Liver (tissue), 9 donors: ENCODE results near the gene RGS3. TPM values are rescaled to one million over a fixed set of nuclear protein-coding genes. Genes with fewer than 3 reads are reported as not detected.

Experiments used
- DNase-seq: peaks from one replicate; pipeline ENCODE4 v3.0.0-alpha.2; 2017; ENCODE audit warnings: low spot score
- H3K27ac ChIP-seq, 2 donors: one replicate each; pipeline ENCODE4 v1.7.0; 2013; ENCODE audit warnings: inconsistent platforms in 2 of 2, low read length in 2 of 2, control low read depth in 1 of 2, low read depth in 1 of 2, mild to moderate bottlenecking in 1 of 2
- H3K27me3 ChIP-seq, 4 donors: one replicate each; pipeline versions ENCODE4 v1.6.1 to v1.7.0; 2013; ENCODE audit warnings: low read length in 3 of 4, inconsistent platforms in 1 of 4, mild to moderate bottlenecking in 1 of 4, moderate library complexity in 1 of 4; ENCODE audit not compliant: control insufficient read depth in 4 of 4, insufficient read depth in 4 of 4
- H3K36me3 ChIP-seq, 4 donors: one replicate each; pipeline versions ENCODE4 v1.6.1 to v1.7.0; 2013; ENCODE audit warnings: low read length in 3 of 4, mild to moderate bottlenecking in 3 of 4, low read depth in 1 of 4, moderate library complexity in 1 of 4; ENCODE audit not compliant: control insufficient read depth in 4 of 4, insufficient read depth in 3 of 4
- H3K4me1 ChIP-seq, 4 donors: one replicate each; pipeline versions ENCODE4 v1.6.1 to v1.7.0; 2013; ENCODE audit warnings: low read length in 3 of 4, mild to moderate bottlenecking in 3 of 4, moderate library complexity in 1 of 4; ENCODE audit not compliant: control insufficient read depth in 4 of 4, insufficient read depth in 4 of 4
- H3K4me3 ChIP-seq, 3 donors: one replicate each; pipeline versions ENCODE4 v1.6.1 to v1.7.0; 2013; ENCODE audit warnings: low read length in 3 of 3, control low read depth in 1 of 3, low read depth in 1 of 3, mild to moderate bottlenecking in 1 of 3
- H3K9ac ChIP-seq, 2 donors: one replicate each; pipeline ENCODE4 v1.7.0; 2013; ENCODE audit warnings: low read length in 2 of 2, mild to moderate bottlenecking in 2 of 2, moderate library complexity in 2 of 2, control low read depth in 1 of 2, low read depth in 1 of 2
- H3K9me3 ChIP-seq, 4 donors: one replicate each; pipeline versions ENCODE4 v1.6.1 to v1.7.0; 2013; ENCODE audit warnings: low read length in 3 of 4; ENCODE audit not compliant: control insufficient read depth in 4 of 4
- EGR1 ChIP-seq, 2 donors: IDR thresholded peaks; 2 replicates each; pipeline ENCODE4 v1.6.1; 2016 to 2018; ENCODE audit warnings: antibody characterized with exemption in 2 of 2, low read depth in 2 of 2
- GABPA ChIP-seq, 2 donors: IDR thresholded peaks in 1 of 2; conservative IDR thresholded peaks in 1 of 2; 2 replicates each; pipeline ENCODE4 v1.6.1; 2016; ENCODE audit warnings: antibody characterized with exemption in 2 of 2, mild to moderate bottlenecking in 1 of 2, moderate library complexity in 1 of 2
- HNF4A ChIP-seq, 2 donors: conservative IDR thresholded peaks; 2 replicates each; pipeline ENCODE4 v1.6.1; 2016; ENCODE audit warnings: antibody characterized with exemption in 2 of 2, mild to moderate bottlenecking in 2 of 2
- HNF4G ChIP-seq: IDR thresholded peaks from 2 replicates; pipeline ENCODE4 v1.6.1; 2016; ENCODE audit warnings: antibody characterized with exemption
- REST ChIP-seq: IDR thresholded peaks from 2 replicates; pipeline ENCODE4 v1.6.1; 2016; ENCODE audit warnings: antibody characterized with exemption, mild to moderate bottlenecking
- TAF1 ChIP-seq: conservative IDR thresholded peaks from 2 replicates; pipeline ENCODE4 v1.6.1; 2016; ENCODE audit warnings: antibody characterized with exemption, mild to moderate bottlenecking
- YY1 ChIP-seq: IDR thresholded peaks from 2 replicates; pipeline ENCODE4 v1.6.1; 2016; ENCODE audit warnings: antibody characterized with exemption, mild to moderate bottlenecking
- WGBS: extraction: QIAGEN DNeasy Blood & Tissue Kit; methylation state at CpG from one replicate; pipeline ENCODE4 v1.1.7; 2013; 5-methylcytosine and 5-hydroxymethylcytosine counted together
- polyA plus RNA-seq, 2 donors: library from polyadenylated mRNA; stranded (reverse) in 1 of 2; unstranded in 1 of 2; fragments of 200-250 nt in 1 of 2; fragments of >200 nt in 1 of 2; fragmentation: Nextera tagmentation in 1 of 2; extraction: Ambion mirVana in 1 of 2; gene quantifications; one replicate each; pipeline versions ENCODE4 v1.2.1 to v1.2.3, GENCODE V29; 2013 to 2015
- total RNA-seq, 2 donors: library from RNA; depleted of rRNA; stranded (reverse); fragments of >200 nt; gene quantifications; one replicate each; pipeline ENCODE4 v1.2.3, GENCODE V29; 2014
- TF ChIP-seq, protein P1 (sequence below): fragments of 150-350 bp; IDR thresholded peaks from 2 replicates; pipeline ENCODE4 v1.5.1; 2017; ENCODE audit warnings: improper control_type of control experiment, low read depth, low read length; ENCODE audit not compliant: missing input control
- donor health status: healthy.
- donor health status: healthy.
- donor health status: healthy.
- donor health status: healthy.
- donor health status: healthy.

Gene RGS3
- total and polyA plus RNA-seq, 4 donors = 13.0 to 65.0 (median 28.3) TPM

DNA sequence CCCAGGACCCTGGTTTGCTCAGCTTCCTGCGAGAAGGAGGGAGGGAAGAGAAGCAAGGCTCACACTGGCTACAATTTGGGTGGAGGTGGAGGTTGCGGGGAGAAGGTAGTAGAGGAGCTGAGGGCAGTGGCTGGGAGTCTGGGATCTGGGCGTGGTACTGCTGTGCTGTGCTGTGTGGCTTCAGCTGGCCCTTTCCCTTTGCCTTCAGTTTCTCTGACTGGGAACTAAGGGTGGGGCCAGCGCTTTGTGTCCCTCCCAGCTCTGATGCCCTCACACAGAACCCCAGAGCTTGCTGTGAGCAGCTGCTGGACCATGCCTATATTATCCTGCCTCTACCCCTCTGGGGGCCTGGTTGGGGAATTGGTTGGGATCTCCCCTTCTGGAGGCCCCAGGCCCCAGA, 60.9 kb downstream of the RGS3 start:
- Histone ChIP-seq H3K27ac (peak overlapping the region in 1 of 2 donors; percentile 10), H3K4me1 (peaks cover 0 to 21% (median 4%) of the 10 kb centered on the region in 4 donors), H3K9me3 (no peaks in the 10 kb centered on the region), H3K36me3 (peaks cover 2 to 12% (median 5%) of the 10 kb centered on the region in 4 donors), H3K27me3 (no peaks in the 10 kb centered on the region), H3K4me3 (no peak overlapping the region), H3K9ac (no peak overlapping the region)
- TF ChIP-seq EGR1 (IDR thresholded peaks at IDR 0.05; ENCODE audit: low read depth in 2 of 2) = no peak
- DNase-seq = no peak
- 81% methylated on average over 4 of the region's 4 CpGs for WGBS

DNA sequence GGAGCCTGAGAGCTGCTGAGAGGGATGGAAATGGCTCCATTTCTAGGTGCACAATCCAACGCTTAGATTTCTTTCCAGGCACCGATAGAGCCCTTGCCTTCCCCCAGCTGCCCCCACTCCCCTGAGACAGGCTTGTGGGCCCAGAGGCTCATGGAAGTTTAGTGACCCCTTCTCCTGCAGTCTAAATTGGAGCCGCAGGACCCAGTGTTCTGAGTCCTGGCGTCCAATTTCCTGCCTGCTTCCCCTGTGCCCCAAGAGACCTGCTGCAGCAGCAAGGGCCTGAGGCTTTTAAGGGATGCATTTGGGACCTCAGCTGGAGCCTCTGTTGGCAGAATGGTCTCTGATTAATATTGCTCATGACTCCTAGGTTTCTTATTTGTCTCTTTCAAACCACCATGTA, 61.7 kb downstream of the RGS3 start:
- no peak overlapping the region for H3K9ac ChIP-seq
- H3K27ac ChIP-seq = no peak overlapping the region
- no peak for DNase-seq
- peaks cover 0 to 21% (median 4%) of the 10 kb centered on the region in 4 donors for H3K4me1 ChIP-seq
- TF ChIP-seq HNF4A (conservative IDR thresholded peaks at IDR 0.05) = no peak
- TF ChIP-seq REST = no peak
- TF ChIP-seq HNF4G = no peak
- no peak for TF ChIP-seq YY1
- TF ChIP-seq TAF1 = no peak
- TF ChIP-seq GABPA (IDR thresholded peaks at IDR 0.05 in 1 of 2, conservative IDR thresholded peaks at IDR 0.05 in 1 of 2) = no peak
- TF ChIP-seq, protein P1, sequence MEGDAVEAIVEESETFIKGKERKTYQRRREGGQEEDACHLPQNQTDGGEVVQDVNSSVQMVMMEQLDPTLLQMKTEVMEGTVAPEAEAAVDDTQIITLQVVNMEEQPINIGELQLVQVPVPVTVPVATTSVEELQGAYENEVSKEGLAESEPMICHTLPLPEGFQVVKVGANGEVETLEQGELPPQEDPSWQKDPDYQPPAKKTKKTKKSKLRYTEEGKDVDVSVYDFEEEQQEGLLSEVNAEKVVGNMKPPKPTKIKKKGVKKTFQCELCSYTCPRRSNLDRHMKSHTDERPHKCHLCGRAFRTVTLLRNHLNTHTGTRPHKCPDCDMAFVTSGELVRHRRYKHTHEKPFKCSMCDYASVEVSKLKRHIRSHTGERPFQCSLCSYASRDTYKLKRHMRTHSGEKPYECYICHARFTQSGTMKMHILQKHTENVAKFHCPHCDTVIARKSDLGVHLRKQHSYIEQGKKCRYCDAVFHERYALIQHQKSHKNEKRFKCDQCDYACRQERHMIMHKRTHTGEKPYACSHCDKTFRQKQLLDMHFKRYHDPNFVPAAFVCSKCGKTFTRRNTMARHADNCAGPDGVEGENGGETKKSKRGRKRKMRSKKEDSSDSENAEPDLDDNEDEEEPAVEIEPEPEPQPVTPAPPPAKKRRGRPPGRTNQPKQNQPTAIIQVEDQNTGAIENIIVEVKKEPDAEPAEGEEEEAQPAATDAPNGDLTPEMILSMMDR = no peak
- WGBS = 81% methylated on average over 4 of the region's 4 CpGs
- H3K27me3 ChIP-seq = no peaks in the 10 kb centered on the region
- no peaks in the 10 kb centered on the region for H3K9me3 ChIP-seq
- peaks cover 2 to 16% (median 6%) of the 10 kb centered on the region in 4 donors for H3K36me3 ChIP-seq
- H3K4me3 ChIP-seq = no peak overlapping the region

DNA sequence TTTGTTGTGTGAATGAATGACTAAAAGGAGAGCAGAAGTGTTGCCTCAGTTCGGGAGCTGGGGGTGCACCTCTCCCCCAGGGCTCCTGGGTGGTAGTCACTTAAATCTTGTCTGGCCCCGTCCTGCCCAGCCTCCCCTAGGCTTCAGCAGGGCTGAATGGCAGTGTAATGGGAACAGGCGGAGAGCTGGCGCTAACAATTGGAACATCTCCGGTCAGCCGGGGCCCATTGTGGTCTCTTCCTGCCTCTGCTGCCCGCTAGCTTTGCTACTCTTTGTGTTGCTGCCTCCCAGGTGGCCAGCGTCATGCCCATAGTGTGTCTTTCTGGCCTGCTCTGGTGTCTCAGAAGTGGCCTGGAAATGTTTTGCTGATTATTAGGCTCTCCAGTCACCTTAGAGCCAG, 62.3 kb downstream of the RGS3 start:
- Histone ChIP-seq H3K9me3 (no peaks in the 10 kb centered on the region), H3K27ac (no peak overlapping the region), H3K27me3 (no peaks in the 10 kb centered on the region), H3K4me1 (peaks cover 0 to 21% (median 4%) of the 10 kb centered on the region in 4 donors), H3K4me3 (no peak overlapping the region), H3K36me3 (peaks cover 2 to 16% (median 6%) of the 10 kb centered on the region in 4 donors), H3K9ac (no peak overlapping the region)
- no peak for TF ChIP-seq HNF4A (conservative IDR thresholded peaks at IDR 0.05)
- no peak for TF ChIP-seq EGR1 (IDR thresholded peaks at IDR 0.05; ENCODE audit: low read depth in 2 of 2)
- DNase-seq = no peak
- WGBS = 87% methylated on average over 8 of the region's 8 CpGs
